Adrenal gland (tissue), 12 donors: ENCODE measurements around the gene MALRD1. TPM values are rescaled to one million over a fixed set of nuclear protein-coding genes. Genes with fewer than 3 reads are reported as not detected.

Source experiments
- DNase-seq, 7 donors: peaks; one replicate each; pipeline ENCODE4 v3.0.0-alpha.2; 2019 to 2020
- H3K27ac ChIP-seq, 5 donors: fragments of 200-600 bp; sonication (generic) in 4 of 5; 1 replicate in 3 of 5; 2 replicates in 2 of 5; pipeline versions ENCODE4 v1.5.1 to v1.8.0; 2016 to 2020; ENCODE audit warnings: mild to moderate bottlenecking in 1 of 5
- H3K27me3 ChIP-seq: fragments of 200-600 bp; 2 replicates; pipeline ENCODE4 v1.8.0; 2021
- H3K36me3 ChIP-seq, 2 donors: fragments of 200-600 bp; replicated peaks in 1 of 2; 1 replicate in 1 of 2; 2 replicates in 1 of 2; pipeline versions ENCODE4 v1.5.1 to v1.8.0; 2018 to 2022
- H3K4me1 ChIP-seq, 2 donors: fragments of 200-600 bp; replicated peaks in 1 of 2; 1 replicate in 1 of 2; 2 replicates in 1 of 2; pipeline versions ENCODE4 v1.5.1 to v1.8.0; 2018 to 2021
- H3K4me3 ChIP-seq, 4 donors: fragments of 200-600 bp; sonication (generic) in 3 of 4; one replicate each; pipeline ENCODE4 v1.5.1; 2016 to 2018
- H3K9me3 ChIP-seq, 3 donors: fragments of 200-600 bp; sonication (generic) in 1 of 3; replicated peaks in 1 of 3; 1 replicate in 2 of 3; 2 replicates in 1 of 3; pipeline versions ENCODE4 v1.5.1 to v1.8.0; 2016 to 2021
- POLR2A ChIP-seq, 2 donors: fragments of 450-650 bp; IDR thresholded peaks; one replicate each; pipeline ENCODE4 v1.6.1; 2017; ENCODE audit warnings: antibody characterized with exemption in 2 of 2, mild to moderate bottlenecking in 2 of 2, moderate library complexity in 1 of 2
- WGBS, 4 donors: extraction: QIAGEN DNeasy Blood & Tissue Kit in 2 of 4; methylation state at CpG; one replicate each; pipeline versions ENCODE4 v1.1.5 to v1.1.7; 2013 to 2017; 5-methylcytosine and 5-hydroxymethylcytosine counted together
- intact Hi-C, 2 donors: fragments of 100-400 bp; cut with DNase I; formaldehyde crosslinking; loops; one replicate each; pipeline versions ENCODE4 v1.14.1 to v1.15.0; 2022 to 2023
- polyA plus RNA-seq, 3 donors: library from polyadenylated mRNA; stranded (reverse); fragments of 200-250 nt in 2 of 3; fragments of 350-450 nt in 1 of 3; fragmentation: Illumina TruSeq in 1 of 3; extraction: RNeasy Lipid Tissue Mini Kit (QIAGEN cat#74804) in 1 of 3; gene quantifications; one replicate each; pipeline ENCODE4 v1.2.3, GENCODE V29; 2013 to 2014
- total RNA-seq, 9 donors: library from RNA; depleted of rRNA in 4 of 9; stranded (reverse); fragments of >200 nt in 4 of 9; fragments of 120-200 nt in 1 of 9; fragmentation: NEBNext Ultra II Directional in 1 of 9; extraction: Animal tissue kit (Norgen Biotek cat#: 25700) in 1 of 9; gene quantifications; one replicate each; pipeline versions ENCODE4 v1.1.0 to v1.2.4, GENCODE V29; 2013 to 2023
- TF ChIP-seq, protein P1 (sequence below), 6 experiments: fragments of 450-650 bp in 4 of 6; fragments of 200-600 bp in 2 of 6; sonication (generic) in 1 of 6; IDR thresholded peaks; 1 replicate in 5 of 6; 2 replicates in 1 of 6; pipeline versions ENCODE4 v1.5.1 to v1.8.0; 2016 to 2021; ENCODE audit warnings: antibody characterized with exemption in 6 of 6, mild to moderate bottlenecking in 2 of 6, moderate library complexity in 1 of 6
- donor health status: healthy with polysubstance abuse.
- donor health status: Bipolar disorder and iron deficiency.
- donor health status: DM: yes; HTN: yes; CAD: no.
- donor health status: DM: no; HTN: no; CAD: no.
- donor health status: DM: no; HTN: no; CAD: no.
- donor health status: DM: yes; HTN: yes; CAD: no.

MALRD1 gene
- total and polyA plus RNA-seq, 12 donors: 0.48 to 6.2 (median 1.9) TPM

DNA sequence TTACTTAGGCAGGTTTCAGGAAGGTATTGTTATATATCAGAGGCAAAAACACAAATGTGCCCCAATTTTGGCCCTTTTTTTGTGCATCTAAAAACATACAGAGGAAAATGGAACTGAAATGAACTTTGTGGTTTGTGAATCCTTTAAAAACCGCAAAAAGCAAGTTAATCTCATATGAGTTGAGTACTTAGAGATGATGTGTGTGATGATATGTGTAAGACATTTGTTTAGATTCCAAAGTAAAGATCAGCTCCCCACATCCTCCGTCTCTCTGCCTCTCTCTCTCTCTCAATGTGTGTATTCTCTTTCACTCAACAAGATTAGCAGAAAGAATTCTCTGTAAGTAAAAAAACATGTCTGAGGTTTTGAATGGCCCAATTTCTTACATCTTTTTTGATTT lies 201.9 kb downstream of the MALRD1 start:
- no peak for DNase-seq
- intact Hi-C loops: no loop called here
- Histone ChIP-seq H3K36me3 (no peaks in the 10 kb centered on the region), H3K4me1 (no peaks in the 10 kb centered on the region), H3K9me3 (no peaks in the 10 kb centered on the region), H3K27ac (no peak overlapping the region), H3K4me3 (no peak overlapping the region), H3K27me3 (no peaks in the 10 kb centered on the region)
- 52 to 75% (median 67%) methylated on average over 2 of the region's 2 CpGs for WGBS, 4 donors
- TF ChIP-seq POLR2A (IDR thresholded peaks at IDR 0.05): no peak
- TF ChIP-seq, protein P1, sequence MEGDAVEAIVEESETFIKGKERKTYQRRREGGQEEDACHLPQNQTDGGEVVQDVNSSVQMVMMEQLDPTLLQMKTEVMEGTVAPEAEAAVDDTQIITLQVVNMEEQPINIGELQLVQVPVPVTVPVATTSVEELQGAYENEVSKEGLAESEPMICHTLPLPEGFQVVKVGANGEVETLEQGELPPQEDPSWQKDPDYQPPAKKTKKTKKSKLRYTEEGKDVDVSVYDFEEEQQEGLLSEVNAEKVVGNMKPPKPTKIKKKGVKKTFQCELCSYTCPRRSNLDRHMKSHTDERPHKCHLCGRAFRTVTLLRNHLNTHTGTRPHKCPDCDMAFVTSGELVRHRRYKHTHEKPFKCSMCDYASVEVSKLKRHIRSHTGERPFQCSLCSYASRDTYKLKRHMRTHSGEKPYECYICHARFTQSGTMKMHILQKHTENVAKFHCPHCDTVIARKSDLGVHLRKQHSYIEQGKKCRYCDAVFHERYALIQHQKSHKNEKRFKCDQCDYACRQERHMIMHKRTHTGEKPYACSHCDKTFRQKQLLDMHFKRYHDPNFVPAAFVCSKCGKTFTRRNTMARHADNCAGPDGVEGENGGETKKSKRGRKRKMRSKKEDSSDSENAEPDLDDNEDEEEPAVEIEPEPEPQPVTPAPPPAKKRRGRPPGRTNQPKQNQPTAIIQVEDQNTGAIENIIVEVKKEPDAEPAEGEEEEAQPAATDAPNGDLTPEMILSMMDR (IDR thresholded peaks at IDR 0.05): no peak

GRCh38 chr10:19252531-19252930 lies 203.9 kb downstream of the MALRD1 start:
- no peak overlapping the region for H3K4me3 ChIP-seq
- intact Hi-C loops: no loop called here
- H3K4me1 ChIP-seq: no peaks in the 10 kb centered on the region
- H3K27ac ChIP-seq: no peak overlapping the region
- H3K9me3 ChIP-seq: no peaks in the 10 kb centered on the region
- no peaks in the 10 kb centered on the region for H3K27me3 ChIP-seq
- H3K36me3 ChIP-seq: no peaks in the 10 kb centered on the region
- no peak for TF ChIP-seq POLR2A (IDR thresholded peaks at IDR 0.05)
- TF ChIP-seq, protein P1 (IDR thresholded peaks at IDR 0.05): no peak
- DNase-seq: no peak

DNA sequence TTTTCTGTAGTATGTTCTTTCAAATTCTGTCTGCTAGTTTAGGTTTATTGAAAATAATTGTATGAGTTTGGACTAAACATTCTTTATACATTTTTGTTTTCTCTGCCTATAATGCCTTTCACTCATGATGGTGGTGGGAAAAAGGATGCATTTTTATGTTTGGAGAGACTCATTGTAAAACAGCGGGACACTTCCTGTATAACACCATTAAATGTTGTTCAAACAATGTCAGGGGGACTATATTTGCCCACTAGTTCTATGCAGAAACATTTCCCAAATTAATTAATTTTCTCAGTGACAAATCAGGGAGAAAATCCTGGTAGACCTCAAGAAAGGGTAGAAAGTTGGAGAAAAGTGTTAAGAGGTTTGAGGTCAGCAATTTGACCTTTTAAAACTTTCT lies 207.7 kb downstream of the MALRD1 start:
- Histone ChIP-seq H3K9me3 (no peaks in the 10 kb centered on the region), H3K36me3 (no peaks in the 10 kb centered on the region), H3K4me1 (no peaks in the 10 kb centered on the region), H3K27ac (no peak overlapping the region), H3K4me3 (no peak overlapping the region), H3K27me3 (no peaks in the 10 kb centered on the region)
- TF ChIP-seq, protein P1 (IDR thresholded peaks at IDR 0.05): no peak
- no peak for TF ChIP-seq POLR2A (IDR thresholded peaks at IDR 0.05)
- intact Hi-C loops: no loop called here
- WGBS, 4 donors: 79 to 86% (median 85%) methylated on average over 1 of the region's 1 CpG
- DNase-seq: no peak

DNA sequence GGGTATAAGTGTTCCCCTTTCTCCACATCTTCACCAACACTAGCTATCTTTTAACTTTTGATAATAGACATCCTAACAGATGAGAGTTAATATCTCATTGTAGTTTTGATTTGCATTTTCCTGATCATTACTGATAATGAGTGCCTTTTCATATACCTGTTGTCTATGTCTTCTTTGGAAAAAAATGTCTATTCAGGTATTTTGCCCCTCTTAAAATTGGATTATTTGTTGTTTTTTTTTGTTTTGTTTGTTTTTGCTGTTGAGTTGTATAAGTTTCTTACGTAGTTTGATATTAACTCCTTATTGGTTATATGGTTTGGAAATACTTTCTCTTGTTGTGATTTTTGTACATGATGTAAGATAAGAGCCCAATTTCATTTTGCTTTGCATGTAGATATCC lies 214.7 kb downstream of the MALRD1 start:
- TF ChIP-seq, protein P1 (IDR thresholded peaks at IDR 0.05): no peak
- TF ChIP-seq POLR2A (IDR thresholded peaks at IDR 0.05): no peak
- DNase-seq: no peak
- Histone ChIP-seq H3K9me3 (no peaks in the 10 kb centered on the region), H3K4me1 (no peaks in the 10 kb centered on the region), H3K27me3 (no peaks in the 10 kb centered on the region), H3K36me3 (no peaks in the 10 kb centered on the region), H3K27ac (no peak overlapping the region), H3K4me3 (no peak overlapping the region)
- WGBS, 4 donors: 57 to 84% (median 75%) methylated on average over 1 of the region's 1 CpG
- intact Hi-C loops: no loop called here
